Measurements from ENCODE around the gene RAB27B. TPM values are rescaled to one million over a fixed set of nuclear protein-coding genes. Genes with fewer than 3 reads are reported as not detected.

RAB27B gene
- total and polyA plus RNA-seq, 7 donors = 0.03 to 0.20 (median 0.06) TPM; not detected in 1

DNA sequence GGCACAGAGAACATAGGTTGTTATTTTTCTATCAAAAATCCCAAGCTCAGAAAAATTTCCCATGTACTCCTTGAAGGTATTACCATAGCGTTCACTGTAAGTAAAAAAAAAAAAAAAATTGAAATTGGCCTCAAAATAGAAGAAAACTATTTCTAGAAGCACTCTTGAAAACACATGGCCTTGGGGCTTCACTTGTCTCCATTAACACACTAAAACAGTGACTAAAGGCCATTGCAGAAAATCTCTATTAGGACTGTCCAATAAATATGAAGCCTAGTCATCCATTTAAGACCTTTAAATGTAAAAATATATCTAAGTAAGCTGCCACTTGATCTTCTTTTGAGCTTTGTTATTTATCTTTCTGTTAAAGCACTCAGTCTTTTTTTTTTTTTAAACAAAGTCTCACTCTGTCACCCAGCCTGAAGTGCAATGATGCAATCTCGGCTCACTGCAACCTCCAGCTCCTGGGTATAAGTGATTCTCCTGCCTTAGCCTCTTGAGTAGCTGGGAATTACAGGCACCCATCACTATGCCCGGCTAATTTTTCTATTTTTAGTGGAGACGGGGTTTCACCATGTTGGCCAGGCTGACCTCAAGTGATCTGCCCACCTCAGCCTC is 95.2 kb downstream of the RAB27B start:
- 78 to 81% (median 78%) methylated on average over 4 of the region's 4 CpGs for WGBS, 3 donors
- Histone ChIP-seq H3K27ac (no peak overlapping the region), H3K9me3 (no peaks in the 10 kb centered on the region), H3K4me1 (no peaks in the 10 kb centered on the region), H3K36me3 (ENCODE audit: insufficient read depth in 1 of 2, low read depth in 1 of 2) (no peaks in the 10 kb centered on the region), H3K4me3 (no peak overlapping the region), H3K27me3 (ENCODE audit: insufficient read depth in 3 of 3, low read length in 2 of 3) (no peaks in the 10 kb centered on the region)
- TF ChIP-seq, protein P1, sequence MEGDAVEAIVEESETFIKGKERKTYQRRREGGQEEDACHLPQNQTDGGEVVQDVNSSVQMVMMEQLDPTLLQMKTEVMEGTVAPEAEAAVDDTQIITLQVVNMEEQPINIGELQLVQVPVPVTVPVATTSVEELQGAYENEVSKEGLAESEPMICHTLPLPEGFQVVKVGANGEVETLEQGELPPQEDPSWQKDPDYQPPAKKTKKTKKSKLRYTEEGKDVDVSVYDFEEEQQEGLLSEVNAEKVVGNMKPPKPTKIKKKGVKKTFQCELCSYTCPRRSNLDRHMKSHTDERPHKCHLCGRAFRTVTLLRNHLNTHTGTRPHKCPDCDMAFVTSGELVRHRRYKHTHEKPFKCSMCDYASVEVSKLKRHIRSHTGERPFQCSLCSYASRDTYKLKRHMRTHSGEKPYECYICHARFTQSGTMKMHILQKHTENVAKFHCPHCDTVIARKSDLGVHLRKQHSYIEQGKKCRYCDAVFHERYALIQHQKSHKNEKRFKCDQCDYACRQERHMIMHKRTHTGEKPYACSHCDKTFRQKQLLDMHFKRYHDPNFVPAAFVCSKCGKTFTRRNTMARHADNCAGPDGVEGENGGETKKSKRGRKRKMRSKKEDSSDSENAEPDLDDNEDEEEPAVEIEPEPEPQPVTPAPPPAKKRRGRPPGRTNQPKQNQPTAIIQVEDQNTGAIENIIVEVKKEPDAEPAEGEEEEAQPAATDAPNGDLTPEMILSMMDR (IDR thresholded peaks at IDR 0.05) = no peak
- DNase-seq (no peak), ATAC-seq (no peak)
- intact Hi-C loops (cut with DNase I) = no loop called here

DNA sequence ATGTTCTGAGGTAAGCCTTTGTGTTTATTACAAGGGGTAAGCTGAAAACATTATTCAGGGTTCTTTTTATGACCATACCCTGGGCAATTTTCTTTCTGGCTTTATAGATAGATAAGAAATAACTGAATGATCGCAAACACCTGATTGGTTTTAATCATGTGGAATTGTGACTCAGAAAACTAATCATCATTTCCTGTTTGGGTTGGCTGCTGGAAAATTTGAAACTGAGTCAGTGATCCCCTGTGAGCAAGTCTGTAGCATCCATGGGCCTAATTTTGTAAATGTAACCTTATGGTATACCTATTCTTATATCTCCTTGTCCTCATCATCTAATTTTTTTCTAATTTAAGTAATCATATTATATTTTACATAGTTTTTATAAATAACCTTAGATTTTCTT is 96.7 kb downstream of the RAB27B start:
- H3K27me3 ChIP-seq (ENCODE audit: insufficient read depth in 3 of 3, low read length in 2 of 3) = no peaks in the 10 kb centered on the region
- intact Hi-C loops (cut with DNase I) = no loop called here
- TF ChIP-seq, protein P1 (IDR thresholded peaks at IDR 0.05) = no peak
- whole genome bisulfite sequencing, 3 donors = 96 to 100% (median 97%) methylated on average over 1 of the region's 1 CpG
- ATAC-seq = no peak
- H3K27ac ChIP-seq = no peak overlapping the region
- no peaks in the 10 kb centered on the region for H3K36me3 ChIP-seq (ENCODE audit: insufficient read depth in 1 of 2, low read depth in 1 of 2)
- DNase-seq = no peak
- H3K4me3 ChIP-seq = no peak overlapping the region
- H3K9me3 ChIP-seq = no peaks in the 10 kb centered on the region
- H3K4me1 ChIP-seq = no peaks in the 10 kb centered on the region

DNA sequence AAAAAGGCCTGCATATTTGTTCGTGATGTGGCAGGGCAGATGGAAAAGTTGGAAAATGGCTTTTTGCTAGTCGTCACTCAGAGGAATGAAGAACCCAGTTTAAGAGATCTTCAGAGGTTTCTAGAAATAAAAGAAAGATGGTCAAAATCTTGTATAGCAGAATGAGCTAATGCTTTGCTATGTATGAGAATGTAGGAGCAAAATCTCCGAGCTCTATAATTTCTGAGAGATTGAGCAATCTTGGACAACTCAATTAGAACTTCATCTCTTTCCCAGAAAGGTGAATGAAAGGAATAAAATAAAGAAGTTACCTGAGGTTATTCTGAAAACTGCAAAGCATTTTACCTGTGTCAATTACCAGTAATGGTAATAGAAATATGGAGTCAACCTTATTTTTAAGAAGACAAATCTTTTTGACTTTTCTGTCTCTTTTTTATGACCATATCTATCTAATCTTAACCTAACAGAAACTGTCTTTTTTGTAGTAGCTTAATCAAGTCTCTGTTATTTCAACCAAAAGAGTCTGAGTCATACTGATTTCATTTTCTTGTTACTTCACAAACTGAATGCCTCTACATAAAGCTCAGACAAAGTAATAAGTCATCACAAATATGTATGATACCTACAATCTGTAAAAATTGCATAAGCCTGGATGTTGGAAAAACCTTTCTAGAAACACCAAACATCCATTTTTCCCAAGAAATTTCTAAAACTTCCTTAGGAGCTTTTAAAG is 98.5 kb downstream of the RAB27B start:
- intact Hi-C loops (cut with DNase I) = no loop called here
- ATAC-seq (no peak), DNase-seq (no peak)
- Histone ChIP-seq H3K27ac (no peak overlapping the region), H3K36me3 (ENCODE audit: insufficient read depth in 1 of 2, low read depth in 1 of 2) (no peaks in the 10 kb centered on the region), H3K4me3 (no peak overlapping the region), H3K27me3 (ENCODE audit: insufficient read depth in 3 of 3, low read length in 2 of 3) (no peaks in the 10 kb centered on the region), H3K4me1 (no peaks in the 10 kb centered on the region), H3K9me3 (no peaks in the 10 kb centered on the region)
- 89 to 92% (median 92%) methylated on average over 3 of the region's 3 CpGs for WGBS, 3 donors
- TF ChIP-seq, protein P1 (IDR thresholded peaks at IDR 0.05) = no peak

DNA sequence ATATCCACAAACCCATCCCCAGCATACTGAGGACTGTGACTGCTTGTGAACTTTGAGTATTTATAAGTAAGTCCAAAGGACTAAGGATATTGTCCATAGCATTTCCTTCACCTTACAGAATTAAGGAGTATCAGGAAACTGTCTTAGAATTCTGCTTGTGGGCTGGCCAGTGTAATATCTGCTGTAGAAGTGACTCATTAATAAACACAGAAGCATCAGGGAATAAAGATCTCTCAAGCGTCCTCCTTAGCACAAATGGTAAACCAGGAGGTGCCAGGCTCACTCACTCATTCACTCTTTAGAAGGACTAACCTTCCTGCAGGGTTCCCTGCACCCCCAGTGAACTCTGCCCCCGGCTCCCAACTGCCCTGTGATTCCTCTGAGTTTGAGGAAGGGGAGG is 100.0 kb downstream of the RAB27B start:
- H3K27me3 ChIP-seq (ENCODE audit: insufficient read depth in 3 of 3, low read length in 2 of 3) = no peaks in the 10 kb centered on the region
- WGBS, 3 donors = 79 to 83% (median 80%) methylated on average over 2 of the region's 2 CpGs
- H3K4me1 ChIP-seq = no peaks in the 10 kb centered on the region
- no peak overlapping the region for H3K4me3 ChIP-seq
- intact Hi-C loops (cut with DNase I) = no loop called here
- TF ChIP-seq, protein P1 (IDR thresholded peaks at IDR 0.05) = no peak
- H3K36me3 ChIP-seq (ENCODE audit: insufficient read depth in 1 of 2, low read depth in 1 of 2) = no peaks in the 10 kb centered on the region
- DNase-seq = no peak
- no peak for ATAC-seq
- H3K27ac ChIP-seq = no peak overlapping the region
- no peaks in the 10 kb centered on the region for H3K9me3 ChIP-seq
